Cardiac fibroblast (primary cell): ENCODE measurements around the gene ASAH2.

Experiments used
- DNase-seq, 2 donors: peaks; one replicate each; pipeline versions ENCODE4 v3.0.0 to v3.0.0-alpha.2; 2010; ENCODE audit warnings: low read depth in 2 of 2
- H3K4me3 ChIP-seq, 2 donors: replicated peaks in 1 of 2; 1 replicate in 1 of 2; 2 replicates in 1 of 2; pipeline ENCODE4 v1.5.1; 2011; ENCODE audit warnings: low read depth in 2 of 2, low read length in 2 of 2, mild to moderate bottlenecking in 2 of 2, moderate library complexity in 1 of 2
- TF ChIP-seq, protein P1 (sequence below): IDR thresholded peaks from one replicate; pipeline ENCODE4 v1.5.1; 2011; ENCODE audit warnings: low read depth, mild to moderate bottlenecking, low read length, inconsistent platforms

Gene ASAH2

DNA sequence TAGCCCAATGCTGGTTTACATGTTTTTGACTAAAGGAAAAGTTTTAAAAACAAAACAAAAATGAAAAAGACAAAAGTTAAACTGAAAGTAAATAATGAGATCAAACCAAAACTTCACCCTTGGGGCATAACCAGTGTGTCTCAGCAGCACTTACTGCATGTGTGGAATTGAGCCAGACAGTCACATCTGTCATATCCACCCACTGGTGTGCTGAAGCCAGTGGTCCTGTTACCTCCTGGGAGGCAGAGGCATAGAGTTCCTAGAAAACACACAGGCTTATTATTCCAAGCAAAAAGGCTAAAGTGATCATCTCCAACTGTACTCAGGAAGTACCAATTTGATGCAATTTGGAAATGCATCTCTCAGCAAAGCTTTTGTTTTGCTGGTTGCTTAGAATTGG lies 40.4 kb downstream of the ASAH2 start:
- TF ChIP-seq, protein P1, sequence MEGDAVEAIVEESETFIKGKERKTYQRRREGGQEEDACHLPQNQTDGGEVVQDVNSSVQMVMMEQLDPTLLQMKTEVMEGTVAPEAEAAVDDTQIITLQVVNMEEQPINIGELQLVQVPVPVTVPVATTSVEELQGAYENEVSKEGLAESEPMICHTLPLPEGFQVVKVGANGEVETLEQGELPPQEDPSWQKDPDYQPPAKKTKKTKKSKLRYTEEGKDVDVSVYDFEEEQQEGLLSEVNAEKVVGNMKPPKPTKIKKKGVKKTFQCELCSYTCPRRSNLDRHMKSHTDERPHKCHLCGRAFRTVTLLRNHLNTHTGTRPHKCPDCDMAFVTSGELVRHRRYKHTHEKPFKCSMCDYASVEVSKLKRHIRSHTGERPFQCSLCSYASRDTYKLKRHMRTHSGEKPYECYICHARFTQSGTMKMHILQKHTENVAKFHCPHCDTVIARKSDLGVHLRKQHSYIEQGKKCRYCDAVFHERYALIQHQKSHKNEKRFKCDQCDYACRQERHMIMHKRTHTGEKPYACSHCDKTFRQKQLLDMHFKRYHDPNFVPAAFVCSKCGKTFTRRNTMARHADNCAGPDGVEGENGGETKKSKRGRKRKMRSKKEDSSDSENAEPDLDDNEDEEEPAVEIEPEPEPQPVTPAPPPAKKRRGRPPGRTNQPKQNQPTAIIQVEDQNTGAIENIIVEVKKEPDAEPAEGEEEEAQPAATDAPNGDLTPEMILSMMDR: no peak

More for the DNA sequence above, 40.4 kb downstream of the ASAH2 start:
- DNase-seq: no peak
- no peak overlapping the region for H3K4me3 ChIP-seq
